HCT116 (cell line): ENCODE measurements around the gene IQCN. TPM values are rescaled to one million over a fixed set of nuclear protein-coding genes. Genes with fewer than 3 reads are reported as not detected.

Experiments used
- ATAC-seq: fragments of 200-7000 bp; cut with Tn5 transposase; 2 replicates; pipeline ENCODE4 v1.9.1; 2020; ENCODE audit warnings: mild to moderate bottlenecking, moderate library complexity
- BruUV-seq: library from RNA; stranded (reverse); fragments of 400-500 nt; replicated peaks from 2 replicates; lab custom pipeline; 2021; lab: Mats Ljungman, UMichigan
- CTCF ChIA-PET: fragments of 300-600 bp; sonication (Branson Sonifier 250); formaldehyde crosslinking; loops from one replicate; lab custom pipeline; 2021; ENCODE audit warnings: antibody characterized with exemption; lab: Charles Lee
- POLR2A ChIA-PET: fragments of 300-600, 350-600 bp; sonication (Branson Sonifier 250); formaldehyde crosslinking; loops from one replicate; lab custom pipeline; 2021; ENCODE audit warnings: antibody characterized with exemption; lab: Charles Lee
- RAD21 ChIA-PET, 2 experiments: fragments of 300-600 bp; sonication (Branson Sonifier 250); formaldehyde crosslinking; loops; one replicate each; lab custom pipeline; 2023; ENCODE audit warnings: low total read pairs in 2 of 2; ENCODE audit not compliant: uncharacterized antibody in 2 of 2, unreplicated experiment in 2 of 2, low non-redundant PET in 1 of 2; lab: Charles Lee
- DNase-seq: peaks from one replicate; pipeline ENCODE4 v3.0.0-alpha.2; 2010; ENCODE audit warnings: low read depth, low spot score
- H2AFZ ChIP-seq: fragments of 200-600 bp; shearing (Covaris generic), sonication (generic); 2 replicates; pipeline ENCODE4 v1.6.1; 2017; ENCODE audit warnings: low read depth, mixed run types, mixed read lengths, antibody characterized with exemption, low read length; ENCODE audit not compliant: poor library complexity, severe bottlenecking
- H3K27ac ChIP-seq: 2 replicates; pipeline ENCODE4 v1.5.1; 2012; ENCODE audit warnings: low read depth, low read length
- H3K27me3 ChIP-seq: fragments of 200-600 bp; sonication (generic); 2 replicates; pipeline ENCODE4 v1.6.1; 2016; ENCODE audit warnings: mixed run types, low read length, mixed read lengths; ENCODE audit not compliant: insufficient read depth
- H3K36me3 ChIP-seq, 2 experiments: fragments of 200-500 bp in 1 of 2; fragments of 200-600 bp in 1 of 2; sonication (Bioruptor generic) in 1 of 2; sonication (generic) in 1 of 2; 2 replicates each; pipeline versions ENCODE4 v1.5.1 to v1.6.1; 2014 to 2016; ENCODE audit warnings: low read length in 2 of 2, inconsistent platforms in 1 of 2, mixed read lengths in 1 of 2, mixed run types in 1 of 2; ENCODE audit not compliant: insufficient read depth in 2 of 2, control insufficient read depth in 1 of 2
- H3K4me1 ChIP-seq, 2 experiments: fragments of 200-600 bp in 1 of 2; sonication (generic) in 1 of 2; 2 replicates each; pipeline versions ENCODE4 v1.5.1 to v1.6.1; 2012 to 2017; ENCODE audit warnings: low read length in 2 of 2, inconsistent platforms in 1 of 2, mild to moderate bottlenecking in 1 of 2, mixed read lengths in 1 of 2, mixed run types in 1 of 2, moderate library complexity in 1 of 2; ENCODE audit not compliant: insufficient read depth in 2 of 2, control insufficient read depth in 1 of 2
- H3K4me2 ChIP-seq: fragments of 200-600 bp; sonication (generic); 2 replicates; pipeline ENCODE4 v1.6.1; 2017; ENCODE audit warnings: mixed run types, low read length, mixed read lengths
- H3K4me3 ChIP-seq, 2 experiments: fragments of 200-600 bp in 1 of 2; sonication (generic) in 1 of 2; replicated peaks in 1 of 2; 2 replicates each; pipeline ENCODE4 v1.5.1; 2011 to 2016; ENCODE audit warnings: low read length in 2 of 2, control low read depth in 1 of 2, low read depth in 1 of 2, mild to moderate bottlenecking in 1 of 2, mixed read lengths in 1 of 2, mixed run types in 1 of 2
- H3K79me2 ChIP-seq: fragments of 200-600 bp; sonication (generic); 2 replicates; pipeline ENCODE4 v1.6.1; 2017; ENCODE audit warnings: mild to moderate bottlenecking, mixed run types, low read length, moderate library complexity, mixed read lengths; ENCODE audit not compliant: insufficient read depth
- H3K9ac ChIP-seq: fragments of 200-600 bp; sonication (generic); 2 replicates; pipeline ENCODE4 v1.6.1; 2016; ENCODE audit warnings: low read length, mixed read lengths
- H3K9me2 ChIP-seq: fragments of 200-600 bp; sonication (generic), shearing (Covaris generic); 2 replicates; pipeline ENCODE4 v1.6.1; 2017; ENCODE audit warnings: mixed run types, mild to moderate bottlenecking, moderate library complexity; ENCODE audit not compliant: insufficient read depth
- H3K9me3 ChIP-seq, 2 experiments: fragments of 200-500 bp in 1 of 2; fragments of 200-600 bp in 1 of 2; sonication (Bioruptor generic) in 1 of 2; sonication (generic) in 1 of 2; 2 replicates each; pipeline ENCODE4 v1.6.1; 2014 to 2017; ENCODE audit warnings: low read length in 2 of 2, mixed read lengths in 2 of 2, inconsistent platforms in 1 of 2, low read depth in 1 of 2, mild to moderate bottlenecking in 1 of 2, mixed run types in 1 of 2, moderate library complexity in 1 of 2; ENCODE audit not compliant: control insufficient read depth in 1 of 2, insufficient read depth in 1 of 2
- H4K20me1 ChIP-seq: fragments of 200-600 bp; sonication (generic), shearing (Covaris generic); 2 replicates; pipeline ENCODE4 v1.6.1; 2017; ENCODE audit warnings: mixed run types, mild to moderate bottlenecking, moderate library complexity; ENCODE audit not compliant: insufficient read depth
- CBX3 ChIP-seq: IDR thresholded peaks from 2 replicates; pipeline ENCODE4 v1.6.1; 2012; ENCODE audit warnings: low read depth
- CEBPB ChIP-seq: IDR thresholded peaks from 2 replicates; pipeline ENCODE4 v1.6.1; 2012; ENCODE audit warnings: low read depth
- ELF1 ChIP-seq: IDR thresholded peaks from 2 replicates; pipeline ENCODE4 v1.6.1; 2012; ENCODE audit warnings: low read depth, borderline replicate concordance
- EZH2 ChIP-seq: fragments of 200-600 bp; sonication (generic); IDR thresholded peaks from 2 replicates; pipeline ENCODE4 v1.6.1; 2017; ENCODE audit warnings: antibody characterized with exemption, mixed run types
- EZH2phosphoT487 ChIP-seq: fragments of 200-600 bp; IDR thresholded peaks from 2 replicates; pipeline ENCODE4 v1.6.1; 2018; ENCODE audit warnings: antibody characterized with exemption, borderline replicate concordance
- FOSL1 ChIP-seq: IDR thresholded peaks from 2 replicates; pipeline ENCODE4 v1.6.1; 2012; ENCODE audit warnings: low read depth
- POLR2A ChIP-seq: IDR thresholded peaks from 2 replicates; pipeline ENCODE4 v1.7.0; 2011; ENCODE audit warnings: borderline replicate concordance; ENCODE audit not compliant: insufficient read depth, insufficient read length; ENCODE audit errors: extremely low read depth
- POLR2AphosphoS5 ChIP-seq: IDR thresholded peaks from 2 replicates; pipeline ENCODE4 v1.6.1; 2011; ENCODE audit warnings: mild to moderate bottlenecking, low read depth, low read length, moderate library complexity
- RAD21 ChIP-seq: IDR thresholded peaks from 2 replicates; pipeline ENCODE4 v1.6.1; 2012; ENCODE audit warnings: low read depth, mild to moderate bottlenecking
- SIN3A ChIP-seq: IDR thresholded peaks from 2 replicates; pipeline ENCODE4 v1.6.1; 2012; ENCODE audit warnings: low read depth
- SRF ChIP-seq: IDR thresholded peaks from 2 replicates; pipeline ENCODE4 v1.6.1; 2012; ENCODE audit warnings: low read depth
- TCF7L2 ChIP-seq: IDR thresholded peaks from 2 replicates; pipeline ENCODE4 v1.7.0; 2011; ENCODE audit warnings: borderline replicate concordance, inconsistent platforms; ENCODE audit not compliant: insufficient read depth, insufficient read length; ENCODE audit errors: extremely low read depth
- YY1 ChIP-seq: IDR thresholded peaks from 2 replicates; pipeline ENCODE4 v1.6.1; 2011; ENCODE audit warnings: low read length, low read depth, moderate library complexity, mild to moderate bottlenecking; ENCODE audit not compliant: insufficient replicate concordance; ENCODE audit errors: extremely low read depth
- ZBTB33 ChIP-seq: IDR thresholded peaks from 2 replicates; pipeline ENCODE4 v1.6.1; 2011; ENCODE audit warnings: mild to moderate bottlenecking, low read length, moderate library complexity; ENCODE audit not compliant: insufficient replicate concordance; ENCODE audit errors: extremely low read depth
- ZFX ChIP-seq: fragments of 450-650 bp; IDR thresholded peaks from 2 replicates; pipeline ENCODE4 v1.6.1; 2017
- ZNF274 ChIP-seq: fragments of 200-500 bp; sonication (Bioruptor generic); IDR thresholded peaks from 2 replicates; pipeline ENCODE4 v1.6.1; 2014; ENCODE audit warnings: mild to moderate bottlenecking, low read depth, low read length, inconsistent platforms
- intact Hi-C: fragments of 100-400 bp; cut with micrococcal nuclease; formaldehyde crosslinking; loops from 2 replicates; pipeline ENCODE4 v1.10.0; 2022
- total RNA-seq: library from RNA; stranded (reverse); gene quantifications from one replicate; pipeline ENCODE4 v1.2.1, GENCODE V29; 2021; ENCODE audit not compliant: unreplicated experiment
- TF ChIP-seq, protein P1 (sequence below), 3 experiments: fragments of 200-600 bp in 1 of 3; sonication (generic) in 1 of 3; IDR thresholded peaks in 2 of 3; conservative IDR thresholded peaks in 1 of 3; 2 replicates each; pipeline ENCODE4 v1.5.1; 2012 to 2017; ENCODE audit warnings: low read depth in 2 of 3, low read length in 2 of 3, antibody characterized with exemption in 1 of 3, borderline replicate concordance in 1 of 3, control low read depth in 1 of 3, mild to moderate bottlenecking in 1 of 3, mixed read lengths in 1 of 3, mixed run types in 1 of 3, moderate library complexity in 1 of 3; ENCODE audit not compliant: insufficient read depth in 1 of 3
- TF ChIP-seq, protein P2 (sequence below): IDR thresholded peaks from 2 replicates; pipeline ENCODE4 v1.6.1; 2012

IQCN gene
- total RNA-seq, 1 experiment from 2014 or later: 4.8 TPM

GRCh38 chr19:18279516-18280246 is 5.4 kb upstream of the IQCN start:
- H3K27me3 ChIP-seq: no peaks in the 10 kb centered on the region
- ChIA-PET CTCF (interaction anchor here (0.6 to 5.7 kb wide), 40 partner anchors 11 to 576 kb away, joined by 3 to 76 read pairs (median 5); partner anchors contain the start of genes LSM4, MPV17L2 and RAB3A), POLR2A (interaction anchor here (0.6 to 5.3 kb wide), 27 partner anchors 9 to 136 kb away, joined by 3 to 138 read pairs (median 8); partner anchors contain the start of genes GDF15, LSM4, MPV17L2 and RAB3A), RAD21 (interaction anchor here (0.5 to 1.7 kb wide), 11 partner anchors 13 to 654 kb away, joined by 3 to 8 read pairs (median 4); partner anchors contain the start of gene LSM4 (in 2 of the 2))
- peak overlapping the region; percentile 76 to 89 for H3K4me3 ChIP-seq
- H3K9me2 ChIP-seq: no peaks in the 10 kb centered on the region
- H4K20me1 ChIP-seq: no peaks in the 10 kb centered on the region
- intact Hi-C loops: loop anchor here (1.0 to 5.0 kb wide), 4 partner anchors 44 to 131 kb away; partner anchors contain the start of genes LSM4 and PGPEP1
- H3K9ac ChIP-seq: peak overlapping the region; percentile 98
- BruUV-seq: TSS peak; percentile 77
- peak overlapping the region; percentile 99 for H3K4me2 ChIP-seq
- ATAC-seq: peak; percentile 37
- peaks cover 52 to 65% of the 10 kb centered on the region in 2 experiments for H3K4me1 ChIP-seq
- peak; percentile 83 for DNase-seq
- peaks cover 29% of the 10 kb centered on the region for H3K79me2 ChIP-seq
- no peaks in the 10 kb centered on the region for H3K9me3 ChIP-seq
- H3K36me3 ChIP-seq: 0 out of 4 replicates have a peak, but pooled peaks cover 0 to 4% of the 10 kb centered on the region in 2 experiments
- H3K27ac ChIP-seq: peak overlapping the region; percentile 100
- H2AFZ ChIP-seq: no peak overlapping the region
- TF ChIP-seq YY1: peak; percentile 54
- no peak for TF ChIP-seq EZH2phosphoT487
- TF ChIP-seq SIN3A: peak; percentile 71; the same call in 1 of the 2 replicates
- TF ChIP-seq CEBPB: no peak
- TF ChIP-seq ELF1: no peak
- TF ChIP-seq ZBTB33: peak; percentile 25
- peak; percentile 90 for TF ChIP-seq POLR2A
- TF ChIP-seq ZNF274: no peak
- no peak for TF ChIP-seq EZH2
- no peak for TF ChIP-seq FOSL1
- TF ChIP-seq, protein P1, sequence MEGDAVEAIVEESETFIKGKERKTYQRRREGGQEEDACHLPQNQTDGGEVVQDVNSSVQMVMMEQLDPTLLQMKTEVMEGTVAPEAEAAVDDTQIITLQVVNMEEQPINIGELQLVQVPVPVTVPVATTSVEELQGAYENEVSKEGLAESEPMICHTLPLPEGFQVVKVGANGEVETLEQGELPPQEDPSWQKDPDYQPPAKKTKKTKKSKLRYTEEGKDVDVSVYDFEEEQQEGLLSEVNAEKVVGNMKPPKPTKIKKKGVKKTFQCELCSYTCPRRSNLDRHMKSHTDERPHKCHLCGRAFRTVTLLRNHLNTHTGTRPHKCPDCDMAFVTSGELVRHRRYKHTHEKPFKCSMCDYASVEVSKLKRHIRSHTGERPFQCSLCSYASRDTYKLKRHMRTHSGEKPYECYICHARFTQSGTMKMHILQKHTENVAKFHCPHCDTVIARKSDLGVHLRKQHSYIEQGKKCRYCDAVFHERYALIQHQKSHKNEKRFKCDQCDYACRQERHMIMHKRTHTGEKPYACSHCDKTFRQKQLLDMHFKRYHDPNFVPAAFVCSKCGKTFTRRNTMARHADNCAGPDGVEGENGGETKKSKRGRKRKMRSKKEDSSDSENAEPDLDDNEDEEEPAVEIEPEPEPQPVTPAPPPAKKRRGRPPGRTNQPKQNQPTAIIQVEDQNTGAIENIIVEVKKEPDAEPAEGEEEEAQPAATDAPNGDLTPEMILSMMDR (IDR thresholded peaks at IDR 0.05 in 2 of 3, conservative IDR thresholded peaks at IDR 0.05 in 1 of 3; ENCODE audit: borderline replicate concordance in 1 of 3, insufficient read depth in 1 of 3, low read depth in 2 of 3, low read length in 2 of 3): peak; percentile 85 to 94 (median 92); a peak in 5 of 6 replicates
- no peak for TF ChIP-seq ZFX
- TF ChIP-seq, protein P2, sequence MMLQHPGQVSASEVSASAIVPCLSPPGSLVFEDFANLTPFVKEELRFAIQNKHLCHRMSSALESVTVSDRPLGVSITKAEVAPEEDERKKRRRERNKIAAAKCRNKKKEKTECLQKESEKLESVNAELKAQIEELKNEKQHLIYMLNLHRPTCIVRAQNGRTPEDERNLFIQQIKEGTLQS: no peak
- TF ChIP-seq POLR2AphosphoS5: peak; percentile 55
- TF ChIP-seq SRF: no peak
- TF ChIP-seq TCF7L2: peak; percentile 33
- peak; percentile 90 for TF ChIP-seq RAD21
- peak; percentile 32; the same call in 1 of the 2 replicates for TF ChIP-seq CBX3
